Upper lobe of right lung (tissue), 1 donor: ENCODE data around the gene GSDME. TPM values are rescaled to one million over a fixed set of nuclear protein-coding genes. Genes with fewer than 3 reads are reported as not detected.
A peak's percentile ranks its signal among the peaks of the same experiment; 100 is the strongest.

Experiments
- ATAC-seq: fragments of 200-7000 bp; cut with Tn5 transposase; one replicate; pipeline ENCODE4 v1.9.1; 2020; ENCODE audit warnings: mild to moderate bottlenecking, moderate library complexity
- DNase-seq: peaks from one replicate; pipeline ENCODE4 v3.0.0-alpha.2; 2020
- H3K27ac ChIP-seq: fragments of 200-600 bp; one replicate; pipeline ENCODE4 v1.8.0; 2022
- H3K27me3 ChIP-seq: fragments of 200-600 bp; one replicate; pipeline ENCODE4 v1.8.0; 2022; ENCODE audit warnings: mild to moderate bottlenecking
- H3K36me3 ChIP-seq: fragments of 200-600 bp; one replicate; pipeline ENCODE4 v1.8.0; 2022
- H3K4me1 ChIP-seq: fragments of 200-600 bp; one replicate; pipeline ENCODE4 v1.8.0; 2022
- H3K4me3 ChIP-seq: fragments of 200-600 bp; one replicate; pipeline ENCODE4 v1.8.0; 2022; ENCODE audit warnings: mild to moderate bottlenecking
- H3K9me3 ChIP-seq: fragments of 200-600 bp; one replicate; pipeline ENCODE4 v1.8.0; 2022
- CTCF ChIP-seq: fragments of 200-600 bp; IDR thresholded peaks from one replicate; pipeline ENCODE4 v1.8.0; 2022; ENCODE audit warnings: antibody characterized with exemption
- intact Hi-C: fragments of 100-400 bp; cut with DNase I; formaldehyde crosslinking; loops from one replicate; pipeline ENCODE4 v1.11.0; 2022
- total RNA-seq: library from RNA; stranded (reverse); fragmentation: NEBNext Ultra II Directional; extraction: Animal tissue kit (Norgen Biotek cat#: 25700); gene quantifications from one replicate; pipeline ENCODE4 v1.2.1, GENCODE V29; 2021
- donor health status: DM: no; HTN: yes; CAD: no; lungs with severe emphysema.

GSDME gene
- total RNA-seq, 1 donor from 2014 or later = 13.4 TPM

DNA sequence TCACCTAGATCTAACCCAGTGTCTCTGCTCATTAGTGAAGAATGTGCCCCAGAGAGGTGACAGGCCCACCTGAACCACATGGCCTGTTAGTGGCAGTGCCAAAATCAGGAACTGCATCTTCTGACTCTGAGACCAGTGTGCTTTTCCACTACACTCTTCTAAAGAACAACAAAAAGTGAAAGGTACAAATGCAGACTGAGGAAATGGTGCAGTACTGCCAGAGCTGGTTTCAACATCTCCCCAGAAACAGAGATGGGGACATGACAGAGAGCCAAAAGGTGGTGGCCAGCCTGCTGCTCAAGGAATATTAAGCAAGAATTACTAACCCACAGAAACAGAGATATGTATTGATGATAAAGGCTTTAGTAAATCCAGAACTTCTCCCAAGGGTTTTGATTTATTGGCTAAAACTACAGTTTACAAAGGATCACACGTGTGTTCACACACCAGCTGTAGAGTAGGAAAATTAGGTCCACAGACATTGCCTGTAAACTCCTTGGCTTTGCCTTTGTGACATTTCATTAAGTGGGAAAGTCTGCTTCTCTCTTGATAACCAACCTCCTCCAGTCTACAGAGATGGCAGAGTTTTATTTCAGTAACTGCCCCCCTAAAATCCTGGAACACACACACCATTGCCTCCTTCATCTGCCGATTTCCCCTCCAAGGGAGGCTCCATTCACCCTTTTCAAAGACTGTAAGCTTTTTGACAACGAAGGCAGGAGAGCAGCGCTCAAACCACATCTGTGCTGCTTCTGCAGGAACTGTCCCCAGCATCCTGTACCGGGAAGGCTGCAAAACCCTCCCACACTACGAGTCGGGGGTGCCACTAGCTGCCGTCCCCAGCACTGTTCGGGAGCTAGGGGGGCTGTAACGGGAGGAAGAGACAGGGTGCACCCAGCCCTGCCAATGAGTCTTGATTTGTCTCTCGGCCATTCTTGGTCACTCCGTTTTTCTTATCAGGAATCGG lies 29.8 kb downstream of the GSDME start:
- DNase-seq (no peak), ATAC-seq (peak; percentile 19)
- no peaks in the 10 kb centered on the region for H3K36me3 ChIP-seq
- H3K4me3 ChIP-seq = no peak overlapping the region
- H3K27ac ChIP-seq = no peak overlapping the region
- no peaks in the 10 kb centered on the region for H3K4me1 ChIP-seq
- no peak for TF ChIP-seq CTCF
- H3K27me3 ChIP-seq = no peaks in the 10 kb centered on the region
- no peaks in the 10 kb centered on the region for H3K9me3 ChIP-seq
- intact Hi-C loops = no loop called here

- H3K4me3 ChIP-seq = no peak overlapping the region
- TF ChIP-seq CTCF = no peak
- no peaks in the 10 kb centered on the region for H3K27me3 ChIP-seq
- intact Hi-C loops = no loop called here
- DNase-seq = no peak
- H3K9me3 ChIP-seq = no peaks in the 10 kb centered on the region
- no peaks in the 10 kb centered on the region for H3K36me3 ChIP-seq
- no peak for ATAC-seq
- H3K27ac ChIP-seq = no peak overlapping the region
- no peaks in the 10 kb centered on the region for H3K4me1 ChIP-seq
These were observed 31.6 kb downstream of the GSDME start for GRCh38 chr7:24725554-24726241.

- ATAC-seq (no peak), DNase-seq (no peak)
- Histone ChIP-seq H3K27me3 (no peaks in the 10 kb centered on the region), H3K4me3 (no peak overlapping the region), H3K36me3 (no peaks in the 10 kb centered on the region), H3K9me3 (no peaks in the 10 kb centered on the region), H3K4me1 (no peaks in the 10 kb centered on the region), H3K27ac (no peak overlapping the region)
- intact Hi-C loops = no loop called here
- TF ChIP-seq CTCF = no peak
These were observed 32.6 kb downstream of the GSDME start for GRCh38 chr7:24724451-24725190.

DNA sequence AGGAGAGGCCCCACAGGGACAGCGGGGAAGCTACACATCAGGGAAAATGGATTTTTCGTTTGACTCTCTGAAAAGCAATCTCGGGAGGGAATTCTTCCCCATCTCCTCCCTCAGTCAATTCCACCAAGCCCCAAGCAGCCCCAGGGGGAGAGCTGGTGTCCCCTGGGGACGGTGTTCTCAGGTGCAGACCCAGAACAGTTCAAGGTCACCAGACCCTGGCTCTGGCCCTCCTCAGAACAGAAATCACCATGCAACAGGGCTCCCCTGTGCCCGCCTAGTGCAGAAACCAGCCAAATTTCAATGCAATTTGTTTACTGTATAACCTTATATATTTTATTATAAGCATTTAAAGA lies 34.1 kb downstream of the GSDME start:
- no peaks in the 10 kb centered on the region for H3K36me3 ChIP-seq
- no peaks in the 10 kb centered on the region for H3K27me3 ChIP-seq
- H3K4me1 ChIP-seq = no peaks in the 10 kb centered on the region
- H3K27ac ChIP-seq = no peak overlapping the region
- no peak for DNase-seq
- no peak for TF ChIP-seq CTCF
- no peak overlapping the region for H3K4me3 ChIP-seq
- H3K9me3 ChIP-seq = no peaks in the 10 kb centered on the region
- no peak for ATAC-seq
- intact Hi-C loops = no loop called here

DNA sequence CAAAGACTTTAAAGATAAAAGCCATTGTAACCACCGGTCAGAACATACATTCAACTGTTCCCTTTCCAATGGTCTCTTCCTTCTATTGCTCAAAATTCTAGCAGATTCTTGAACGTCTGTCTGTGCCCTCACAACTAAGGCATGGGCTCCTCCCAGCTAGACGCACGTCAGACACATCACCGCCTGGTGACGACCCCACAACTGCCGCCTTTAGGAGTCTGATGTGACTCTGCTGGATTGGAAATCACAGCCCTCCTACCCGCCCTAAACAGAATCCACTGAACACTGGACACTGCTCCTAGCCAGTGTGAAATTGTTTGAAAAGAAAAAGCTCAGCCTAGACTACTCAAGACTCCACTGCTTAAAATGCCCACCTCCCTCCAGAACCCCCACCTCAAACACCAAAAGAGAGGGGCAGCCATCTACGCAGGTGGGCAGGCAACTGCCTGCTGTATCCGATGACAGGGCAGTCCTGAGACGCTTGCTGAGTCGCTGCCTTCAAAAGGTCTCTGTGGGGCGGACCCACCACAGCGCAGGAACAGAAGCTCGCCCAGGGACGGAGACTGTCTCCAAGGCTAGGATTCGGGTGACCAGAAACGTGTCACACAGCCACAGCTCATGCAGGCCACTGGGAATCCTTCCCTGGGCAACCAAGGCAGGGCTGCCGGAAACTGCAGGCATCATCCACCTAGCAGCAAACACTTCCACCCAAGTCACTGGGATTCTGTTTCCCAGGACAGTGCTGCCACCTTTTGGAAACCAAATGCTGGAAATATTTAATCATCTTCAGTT lies 34.7 kb downstream of the GSDME start:
- Histone ChIP-seq H3K27me3 (no peaks in the 10 kb centered on the region), H3K27ac (no peak overlapping the region), H3K4me3 (no peak overlapping the region), H3K36me3 (no peaks in the 10 kb centered on the region), H3K4me1 (no peaks in the 10 kb centered on the region), H3K9me3 (no peaks in the 10 kb centered on the region)
- no peak for TF ChIP-seq CTCF
- ATAC-seq (no peak), DNase-seq (no peak)
- intact Hi-C loops = no loop called here
